Vagina (tissue), 2 donors: ENCODE measurements around the gene SEMA3E.

ENCODE experiments used
- CTCF ChIP-seq, 3 experiments: fragments of 450-650 bp in 2 of 3; fragments of 200-600 bp in 1 of 3; sonication (generic) in 1 of 3; IDR thresholded peaks; one replicate each; pipeline ENCODE4 v1.5.1; 2017 to 2019; ENCODE audit warnings: antibody characterized with exemption in 3 of 3, mild to moderate bottlenecking in 2 of 3, moderate library complexity in 2 of 3
- POLR2A ChIP-seq, 2 donors: fragments of 450-650 bp; IDR thresholded peaks; one replicate each; pipeline ENCODE4 v1.6.1; 2017; ENCODE audit warnings: antibody characterized with exemption in 2 of 2, mild to moderate bottlenecking in 2 of 2, moderate library complexity in 2 of 2

- TF ChIP-seq CTCF (IDR thresholded peaks at IDR 0.05) = no peak
- TF ChIP-seq POLR2A (IDR thresholded peaks at IDR 0.05) = no peak
These were observed 162.0 kb downstream of the SEMA3E start for GRCh38 chr7:83486957-83487356.
